ENCODE results near the gene RAB17. TPM values are rescaled to one million over a fixed set of nuclear protein-coding genes. Genes with fewer than 3 reads are reported as not detected.
"Not testable (repeated sequence)": the region's sequence is repeated elsewhere in the genome, so short reads cannot be mapped to it uniquely, and the experiment has no call there.

Gene RAB17
- total RNA-seq, 1 experiment from 2014 or later = 17.2 TPM

DNA sequence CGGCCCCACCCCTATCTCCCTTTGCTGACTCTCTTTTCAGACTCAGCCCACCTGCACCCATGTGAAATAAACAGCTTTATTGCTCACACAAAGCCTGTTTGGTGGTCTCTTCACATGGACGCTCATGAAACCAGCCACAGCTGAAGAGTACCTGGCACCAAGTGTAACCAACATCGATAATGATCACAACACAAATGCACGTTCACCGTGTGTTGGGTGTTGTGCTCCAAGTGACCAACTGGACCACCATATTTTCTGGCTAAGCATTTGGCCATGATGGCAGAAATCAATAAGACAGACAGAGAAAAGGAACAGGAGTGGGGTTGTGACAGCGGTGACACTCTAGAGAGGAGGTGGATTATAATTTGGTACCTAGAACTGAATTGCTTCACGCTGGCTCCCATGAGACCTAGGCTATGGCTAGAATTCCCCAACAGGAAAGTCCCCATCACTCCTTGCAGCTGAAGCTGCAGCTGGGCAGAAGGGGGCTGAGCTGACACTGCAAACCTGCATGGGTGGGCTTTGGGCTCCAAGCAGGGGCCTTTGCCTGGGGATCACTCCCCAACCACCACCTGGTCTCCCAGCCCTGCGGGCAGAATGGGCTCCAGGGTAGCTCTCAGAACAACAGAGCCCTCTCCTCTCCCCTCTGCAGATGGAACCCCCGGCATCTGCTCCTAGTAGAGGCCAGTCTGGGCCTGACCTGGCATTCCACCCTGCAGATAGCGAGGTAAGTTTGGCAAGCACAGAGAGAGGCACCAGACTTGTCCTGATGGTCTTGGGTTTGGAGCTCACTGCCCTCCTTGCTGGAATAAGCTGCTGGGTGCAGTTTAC lies 22.2 kb upstream of the RAB17 start:
- no peaks in the 10 kb centered on the region for H3K36me3 Mint-ChIP-seq (ENCODE audit: insufficient read depth, unreplicated experiment)
- ChIA-PET POLR2A (no interaction called here), CTCF (interaction anchor here (0.7 to 1.1 kb wide), 3 partner anchors 13 to 469 kb away, joined by 3 read pairs; no protein-coding TSS in a partner anchor)
- no peaks in the 10 kb centered on the region for H3K9me3 Mint-ChIP-seq (ENCODE audit: unreplicated experiment)
- H3K27ac Mint-ChIP-seq (ENCODE audit: low read depth, unreplicated experiment) = no peak overlapping the region
- no peak for TF ChIP-seq CTCF (IDR thresholded peaks at IDR 0.05; ENCODE audit: unreplicated experiment)
- intact Hi-C loops (cut with micrococcal nuclease) = no loop called here
- no TSS peak for BruUV-seq (replicated peaks)
- DNase-seq (ENCODE audit: unreplicated experiment) = no peak
- H3K4me3 Mint-ChIP-seq (ENCODE audit: unreplicated experiment) = no peak overlapping the region
- H3K4me1 Mint-ChIP-seq (ENCODE audit: insufficient read depth, unreplicated experiment) = peaks cover 6% of the 10 kb centered on the region
- peaks cover 9% of the 10 kb centered on the region for H3K27me3 Mint-ChIP-seq (ENCODE audit: insufficient read depth, unreplicated experiment)

DNA sequence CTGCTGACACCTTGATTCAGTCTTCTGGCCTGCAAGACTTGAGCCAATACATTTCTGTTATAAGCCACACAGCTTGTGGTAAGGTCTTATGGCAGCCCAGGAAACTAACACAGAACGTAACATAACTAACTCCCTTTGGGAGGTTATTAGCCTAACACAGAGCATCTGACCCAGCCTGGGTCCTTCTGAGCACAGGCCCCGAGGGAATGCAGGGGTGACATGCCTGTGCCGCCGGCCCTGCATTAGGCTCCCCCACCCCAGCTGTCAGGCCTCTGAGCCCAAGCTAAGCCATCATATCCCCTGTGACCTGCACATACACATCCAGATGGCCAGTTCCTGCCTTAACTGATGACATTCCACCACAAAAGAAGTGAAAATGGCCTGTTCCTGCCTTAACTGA lies 16.0 kb upstream of the RAB17 start:
- not testable (repeated sequence) for DNase-seq (ENCODE audit: unreplicated experiment); H3K27ac Mint-ChIP-seq (ENCODE audit: low read depth, unreplicated experiment)

DNA sequence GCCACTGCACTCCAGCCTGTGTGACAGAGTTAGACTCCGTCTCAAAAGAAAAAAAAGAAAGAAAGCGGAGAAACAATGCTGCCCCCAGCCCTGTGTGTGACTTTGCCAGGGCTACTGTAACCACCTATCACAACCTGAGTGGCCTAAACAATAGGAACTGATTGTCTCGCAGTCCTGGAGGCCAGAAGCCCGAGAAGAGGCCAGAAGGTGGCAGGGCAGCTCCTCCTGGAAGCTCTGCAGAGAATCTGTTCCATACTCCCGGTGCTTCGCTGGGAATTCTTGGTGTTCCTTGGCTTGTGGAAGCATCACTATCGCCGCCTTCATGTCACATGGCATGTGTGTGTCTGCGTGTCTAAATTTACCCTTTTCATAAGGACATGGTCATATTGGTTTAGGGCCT lies 14.4 kb upstream of the RAB17 start:
- BruUV-seq (replicated peaks) = no TSS peak
- ChIA-PET POLR2A (interaction anchor here (1.5 kb wide), 1 partner anchor 14 kb away, joined by 6 read pairs; the partner anchor contains the start of gene RAB17), CTCF (no interaction called here)
- TF ChIP-seq CTCF (IDR thresholded peaks at IDR 0.05; ENCODE audit: unreplicated experiment) = no peak
- Mint-ChIP-seq H3K9me3 (ENCODE audit: unreplicated experiment) (no peaks in the 10 kb centered on the region), H3K4me1 (ENCODE audit: insufficient read depth, unreplicated experiment) (no peaks in the 10 kb centered on the region), H3K27ac (ENCODE audit: low read depth, unreplicated experiment) (no peak overlapping the region), H3K4me3 (ENCODE audit: unreplicated experiment) (no peak overlapping the region), H3K36me3 (ENCODE audit: insufficient read depth, unreplicated experiment) (no peaks in the 10 kb centered on the region), H3K27me3 (ENCODE audit: insufficient read depth, unreplicated experiment) (peaks cover 20% of the 10 kb centered on the region)
- intact Hi-C loops (cut with micrococcal nuclease) = no loop called here
- peak; percentile 33 for DNase-seq (ENCODE audit: unreplicated experiment)

More for the DNA sequence above, 16.0 kb upstream of the RAB17 start:
- H3K9me3 Mint-ChIP-seq (ENCODE audit: unreplicated experiment); POLR2A ChIA-PET; H3K36me3 Mint-ChIP-seq (ENCODE audit: insufficient read depth, unreplicated experiment); intact Hi-C loops (cut with micrococcal nuclease); H3K4me3 Mint-ChIP-seq (ENCODE audit: unreplicated experiment); BruUV-seq (replicated peaks); H3K4me1 Mint-ChIP-seq (ENCODE audit: insufficient read depth, unreplicated experiment): not testable (repeated sequence)
- peaks cover 20% of the 10 kb centered on the region for H3K27me3 Mint-ChIP-seq (ENCODE audit: insufficient read depth, unreplicated experiment)
- CTCF ChIA-PET = interaction anchor here (0.6 kb wide), 1 partner anchor 653 kb away, joined by 3 read pairs; no protein-coding TSS in a partner anchor

DNA sequence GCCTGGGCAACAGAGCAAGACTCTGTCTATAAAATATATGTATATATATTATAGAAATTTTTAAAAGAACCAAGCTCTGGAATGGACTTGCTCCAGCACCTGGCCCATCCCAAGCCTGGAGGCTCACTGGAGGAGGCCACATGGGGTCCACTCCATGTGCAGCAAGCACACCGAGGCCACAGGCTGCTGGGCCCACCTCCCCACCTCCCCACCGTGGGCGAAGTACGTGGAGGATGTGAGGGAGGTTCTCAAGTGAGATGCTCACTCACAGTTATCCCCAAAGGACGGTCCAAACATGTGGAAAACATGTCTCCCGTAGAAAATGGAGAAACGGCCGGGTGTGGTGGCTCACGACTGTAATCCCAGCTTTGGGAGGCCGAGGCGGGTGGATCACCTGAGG lies 13.9 kb upstream of the RAB17 start:
- Mint-ChIP-seq H3K27ac (ENCODE audit: low read depth, unreplicated experiment) (no peak overlapping the region), H3K27me3 (ENCODE audit: insufficient read depth, unreplicated experiment) (peaks cover 20% of the 10 kb centered on the region), H3K4me3 (ENCODE audit: unreplicated experiment) (no peak overlapping the region), H3K4me1 (ENCODE audit: insufficient read depth, unreplicated experiment) (no peaks in the 10 kb centered on the region), H3K36me3 (ENCODE audit: insufficient read depth, unreplicated experiment) (no peaks in the 10 kb centered on the region), H3K9me3 (ENCODE audit: unreplicated experiment) (no peaks in the 10 kb centered on the region)
- no peak for TF ChIP-seq CTCF (IDR thresholded peaks at IDR 0.05; ENCODE audit: unreplicated experiment)
- intact Hi-C loops (cut with micrococcal nuclease) = no loop called here
- DNase-seq (ENCODE audit: unreplicated experiment) = no peak
- ChIA-PET CTCF (no interaction called here), POLR2A (interaction anchor here (1.5 kb wide), 1 partner anchor 14 kb away, joined by 6 read pairs; the partner anchor contains the start of gene RAB17)
- BruUV-seq (replicated peaks) = no TSS peak
